ENCODE results near the gene FXYD6. TPM values are rescaled to one million over a fixed set of nuclear protein-coding genes. Genes with fewer than 3 reads are reported as not detected.

Gene FXYD6
- total and polyA plus RNA-seq, 2 of the 8 experiments (the other 6 are each of a cell fraction or from before 2014, with no cell fraction given), result 44.6 to 117 TPM

- DNase-seq (ENCODE audit: low read depth in 1 of 2, low spot score in 2 of 2) (no peak), FAIRE-seq (no peak)
- Histone ChIP-seq H3K4me2 (ENCODE audit: insufficient read depth in 1 of 2, low read depth in 2 of 2, low read length in 2 of 2) (no peak overlapping the region), H2BK20ac (ENCODE audit: low read length) (no peak overlapping the region), H2BK120ac (replicated peaks; ENCODE audit: low read depth, low read length) (no peak overlapping the region), H4K5ac (ENCODE audit: insufficient read length, low read depth, low read length) (no peak overlapping the region), H2AFZ (ENCODE audit: low read length) (no peak overlapping the region), H3K27ac (ENCODE audit: low read depth, low read length) (no peak overlapping the region), H4K20me1 (replicated peaks in 1 of 2; ENCODE audit: control insufficient read depth in 1 of 2, insufficient read depth in 2 of 2, low read length in 2 of 2) (no peaks in the 10 kb centered on the region), H3K9me3 (ENCODE audit: insufficient read depth in 2 of 2, low read depth in 1 of 2, low read length in 1 of 2) (no peaks in the 10 kb centered on the region), H3K18ac (ENCODE audit: extremely low read depth, low read length) (no peak overlapping the region), H4K8ac (ENCODE audit: extremely low read depth, insufficient read depth, low read length) (no peak overlapping the region), H3K9ac (replicated peaks in 1 of 4; ENCODE audit: extremely low read depth in 1 of 4, low read depth in 3 of 4, low read length in 3 of 4) (no peak overlapping the region), H2BK5ac (ENCODE audit: low read depth, low read length) (no peak overlapping the region), H3K4me1 (replicated peaks in 1 of 4; ENCODE audit: control insufficient read depth in 3 of 4, insufficient read depth in 4 of 4, low read length in 3 of 4) (peaks cover 0 to 11% (median 2%) of the 10 kb centered on the region in 4 experiments; a peak in 3 of 7 replicates), H3K14ac (ENCODE audit: insufficient read length) (no peak overlapping the region), H3K23me2 (ENCODE audit: low read depth, low read length) (no peaks in the 10 kb centered on the region), H3K36me3 (ENCODE audit: control insufficient read depth in 2 of 4, insufficient read depth in 4 of 4, low read length in 3 of 4) (no peaks in the 10 kb centered on the region), H2AK5ac (ENCODE audit: low read depth, low read length) (no peak overlapping the region), H2BK12ac (ENCODE audit: low read depth, low read length) (no peak overlapping the region), H3K79me1 (ENCODE audit: low read depth, low read length) (no peaks in the 10 kb centered on the region), H3K4ac (replicated peaks; ENCODE audit: insufficient read length, low read depth, low read length) (no peak overlapping the region), H3K4me3 (ENCODE audit: extremely low read depth in 1 of 4, insufficient read depth in 2 of 4, low read depth in 3 of 4, low read length in 4 of 4) (no peak overlapping the region), H4K91ac (replicated peaks; ENCODE audit: insufficient read length, low read length) (no peak overlapping the region), H3K56ac (replicated peaks; ENCODE audit: insufficient read length, low read depth, low read length) (no peak overlapping the region), H2BK15ac (ENCODE audit: low read length) (no peak overlapping the region), H3K27me3 (replicated peaks in 1 of 4; ENCODE audit: control insufficient read depth in 3 of 4, extremely low read depth in 1 of 4, insufficient read depth in 3 of 4, low read length in 3 of 4) (peaks cover 0 to 8% (median 2%) of the 10 kb centered on the region in 4 experiments; a peak in 3 of 7 replicates), H3K79me2 (ENCODE audit: control insufficient read depth in 1 of 2, insufficient read depth in 2 of 2, low read length in 2 of 2) (no peaks in the 10 kb centered on the region), H3K23ac (ENCODE audit: insufficient read length) (no peak overlapping the region)
- TF ChIP-seq RAD21 (IDR thresholded peaks at IDR 0.05 in 1 of 2, conservative IDR thresholded peaks at IDR 0.05 in 1 of 2; ENCODE audit: low read depth in 2 of 2, low read length in 2 of 2), result no peak
- ChIA-PET CTCF (ENCODE audit: partially characterized antibody) (interaction anchor here (0.6 to 4.0 kb wide), 7 partner anchors 9 to 64 kb away, joined by 3 to 32 read pairs (median 3); no protein-coding TSS in a partner anchor), POLR2A (ENCODE audit: partially characterized antibody) (no interaction called here)
- 86% methylated on average over 3 of the region's 3 CpGs; no CpG with 5 or more reads in 1 of the 2 experiments for WGBS, 2 experiments (ENCODE audit: extremely low coverage in 1 of 2, insufficient coverage in 1 of 2, insufficient read length in 1 of 2, insufficient replicate concordance in 2 of 2, low coverage in 1 of 2, low lambda C conversion rate in 2 of 2, missing lambda C conversion rate in 1 of 2)
Measured at GRCh38 chr11:117883063-117883462, 6.6 kb upstream of the FXYD6 start.
